CD4-positive, alpha-beta T cell (primary cell): ENCODE measurements around the gene ADCYAP1R1. TPM values are rescaled to one million over a fixed set of nuclear protein-coding genes. Genes with fewer than 3 reads are reported as not detected.

ENCODE experiments used
- ATAC-seq: fragments of 200-7000 bp; cut with Tn5 transposase; one replicate; pipeline ENCODE4 v1.10.0; 2022; ENCODE audit warnings: mild to moderate bottlenecking; ENCODE audit not compliant: poor library complexity
- CTCF ChIA-PET: fragments of 350-600 bp; sonication (Branson Sonifier 250); formaldehyde crosslinking; loops from one replicate; lab custom pipeline; 2021; ENCODE audit warnings: antibody characterized with exemption, inconsistent platforms; lab: Charles Lee
- POLR2A ChIA-PET: fragments of 350-600 bp; sonication (Branson Sonifier 250); formaldehyde crosslinking; loops from one replicate; lab custom pipeline; 2021; ENCODE audit warnings: antibody characterized with exemption, inconsistent platforms; lab: Charles Lee
- DNase-seq, 14 experiments: peaks; one replicate each; pipeline ENCODE4 v3.0.0-alpha.2; 2013 to 2020; ENCODE audit warnings: mixed read lengths in 2 of 14
- H3K27ac ChIP-seq, 2 donors: one replicate each; pipeline versions ENCODE4 v1.5.1 to v1.7.0; 2013; ENCODE audit warnings: low read length in 2 of 2, low read depth in 1 of 2, mild to moderate bottlenecking in 1 of 2
- H3K27me3 ChIP-seq, 2 experiments: 1 replicate in 1 of 2; 2 replicates in 1 of 2; pipeline versions ENCODE4 v1.6.1 to v1.7.0; 2013; ENCODE audit warnings: low read length in 2 of 2, control low read depth in 1 of 2, mild to moderate bottlenecking in 1 of 2, moderate library complexity in 1 of 2; ENCODE audit not compliant: insufficient read depth in 2 of 2, control insufficient read depth in 1 of 2
- H3K36me3 ChIP-seq: one replicate; pipeline ENCODE4 v1.6.1; 2013; ENCODE audit warnings: low read length, control low read depth; ENCODE audit not compliant: insufficient read depth
- H3K4me1 ChIP-seq: one replicate; pipeline ENCODE4 v1.6.1; 2013; ENCODE audit warnings: low read length, control low read depth; ENCODE audit not compliant: insufficient read depth
- H3K4me3 ChIP-seq: one replicate; pipeline ENCODE4 v1.5.1; 2013; ENCODE audit warnings: mild to moderate bottlenecking, low read length, moderate library complexity
- H3K9me3 ChIP-seq, 2 experiments: 1 replicate in 1 of 2; 2 replicates in 1 of 2; pipeline versions ENCODE4 v1.6.1 to v1.7.0; 2013; ENCODE audit warnings: low read length in 2 of 2, mild to moderate bottlenecking in 2 of 2, control low read depth in 1 of 2, moderate library complexity in 1 of 2; ENCODE audit not compliant: control insufficient read depth in 1 of 2, insufficient read depth in 1 of 2
- H3K27ac Mint-ChIP-seq: one replicate; pipeline ENCODE4 v1.8.0; 2020; ENCODE audit warnings: mixed read lengths
- H3K27me3 Mint-ChIP-seq: one replicate; pipeline ENCODE4 v1.8.0; 2021; ENCODE audit warnings: mixed read lengths
- H3K36me3 Mint-ChIP-seq: one replicate; pipeline ENCODE4 v1.8.0; 2021; ENCODE audit warnings: low read depth, mixed read lengths
- H3K4me1 Mint-ChIP-seq: one replicate; pipeline ENCODE4 v1.8.0; 2021; ENCODE audit warnings: low read depth, mixed read lengths
- H3K4me3 Mint-ChIP-seq: one replicate; pipeline ENCODE4 v1.8.0; 2020; ENCODE audit warnings: mild to moderate bottlenecking, mixed read lengths
- H3K9me3 Mint-ChIP-seq: one replicate; pipeline ENCODE4 v1.8.0; 2020; ENCODE audit warnings: mixed read lengths
- CTCF ChIP-seq: fragments of 200-600 bp; IDR thresholded peaks from one replicate; pipeline ENCODE4 v1.8.0; 2022; ENCODE audit warnings: antibody characterized with exemption, mild to moderate bottlenecking
- intact Hi-C, 2 experiments: fragments of 100-400 bp; cut with DNase I in 1 of 2; cut with micrococcal nuclease in 1 of 2; formaldehyde crosslinking; loops; one replicate each; pipeline versions ENCODE4 v1.15.1 to v1.9.0; 2023 to 2025; cut with DNase I, micrococcal nuclease
- total RNA-seq, 174 experiments: library from RNA in 2 of 174; stranded (reverse) in 2 of 174; gene quantifications; one replicate each; pipeline ENCODE4 v1.2.3 and lab custom pipeline; 2021 to 2026

Gene ADCYAP1R1
- total RNA-seq, 2 experiments from 2014 or later: not detected

GRCh38 chr7:31069860-31070555 lies 17.9 kb downstream of the ADCYAP1R1 start:
- CTCF ChIA-PET: no interaction called here
- Histone ChIP-seq H3K27ac (no peak overlapping the region), H3K36me3 (no peaks in the 10 kb centered on the region), H3K4me3 (no peak overlapping the region), H3K9me3 (no peaks in the 10 kb centered on the region), H3K4me1 (no peaks in the 10 kb centered on the region), H3K27me3 (no peaks in the 10 kb centered on the region)
- intact Hi-C loops: no loop called here
- Mint-ChIP-seq H3K4me3 (no peak overlapping the region), H3K27me3 (no peaks in the 10 kb centered on the region), H3K27ac (no peak overlapping the region), H3K4me1 (no peaks in the 10 kb centered on the region), H3K9me3 (no peaks in the 10 kb centered on the region), H3K36me3 (no peaks in the 10 kb centered on the region)
- no peak for ATAC-seq
- POLR2A ChIA-PET: no interaction called here
- DNase-seq: no peak
- TF ChIP-seq CTCF: no peak

GRCh38 chr7:31070991-31071644 lies 19.0 kb downstream of the ADCYAP1R1 start:
- CTCF ChIA-PET: no interaction called here
- intact Hi-C loops: no loop called here
- Mint-ChIP-seq H3K4me3 (no peak overlapping the region), H3K27me3 (peaks cover 6% of the 10 kb centered on the region), H3K4me1 (no peaks in the 10 kb centered on the region), H3K27ac (no peak overlapping the region), H3K36me3 (no peaks in the 10 kb centered on the region), H3K9me3 (no peaks in the 10 kb centered on the region)
- Histone ChIP-seq H3K27me3 (no peaks in the 10 kb centered on the region), H3K36me3 (no peaks in the 10 kb centered on the region), H3K27ac (no peak overlapping the region), H3K4me1 (no peaks in the 10 kb centered on the region), H3K4me3 (no peak overlapping the region), H3K9me3 (peaks cover 0 to 2% of the 10 kb centered on the region in 2 experiments)
- DNase-seq (no peak), ATAC-seq (no peak)
- TF ChIP-seq CTCF: no peak
- POLR2A ChIA-PET: no interaction called here

GRCh38 chr7:31071645-31072029 lies 19.5 kb downstream of the ADCYAP1R1 start:
- Histone ChIP-seq H3K27me3 (no peaks in the 10 kb centered on the region), H3K4me1 (no peaks in the 10 kb centered on the region), H3K27ac (no peak overlapping the region), H3K36me3 (no peaks in the 10 kb centered on the region), H3K9me3 (peaks cover 0 to 6% of the 10 kb centered on the region in 2 experiments), H3K4me3 (no peak overlapping the region)
- ChIA-PET CTCF (no interaction called here), POLR2A (no interaction called here)
- H3K27ac Mint-ChIP-seq: no peak overlapping the region
- no peak overlapping the region for H3K4me3 Mint-ChIP-seq
- no peaks in the 10 kb centered on the region for H3K4me1 Mint-ChIP-seq
- no peak for TF ChIP-seq CTCF
- H3K36me3 Mint-ChIP-seq: no peaks in the 10 kb centered on the region
- intact Hi-C loops: no loop called here
- ATAC-seq (no peak), DNase-seq (no peak)
- no peaks in the 10 kb centered on the region for H3K9me3 Mint-ChIP-seq
- H3K27me3 Mint-ChIP-seq: peaks cover 6% of the 10 kb centered on the region
